Uterus (tissue), 2 donors: ENCODE measurements around the gene CLSTN1.

Experiments used
- CTCF ChIP-seq, 4 experiments: fragments of 200-600 bp in 2 of 4; fragments of 450-650 bp in 2 of 4; sonication (generic) in 2 of 4; IDR thresholded peaks; one replicate each; pipeline ENCODE4 v1.5.1; 2016 to 2019; ENCODE audit warnings: antibody characterized with exemption in 4 of 4, mild to moderate bottlenecking in 2 of 4, moderate library complexity in 1 of 4
- POLR2A ChIP-seq, 2 donors: fragments of 450-650 bp; IDR thresholded peaks; one replicate each; pipeline ENCODE4 v1.6.1; 2016; ENCODE audit warnings: antibody characterized with exemption in 2 of 2, mild to moderate bottlenecking in 1 of 2, moderate library complexity in 1 of 2

GRCh38 chr1:9814619-9815018 is 9.1 kb downstream of the CLSTN1 start:
- TF ChIP-seq POLR2A (IDR thresholded peaks at IDR 0.05), result no peak
- TF ChIP-seq CTCF (IDR thresholded peaks at IDR 0.05), result no peak
